GM18526 (cell line): ENCODE measurements around the gene APPBP2.

Experiments
- POLR2A ChIP-seq: IDR thresholded peaks from 3 replicates; pipeline ENCODE4 v1.6.1; 2011; ENCODE audit not compliant: insufficient read length; ENCODE audit errors: extremely low read depth

Gene APPBP2

DNA sequence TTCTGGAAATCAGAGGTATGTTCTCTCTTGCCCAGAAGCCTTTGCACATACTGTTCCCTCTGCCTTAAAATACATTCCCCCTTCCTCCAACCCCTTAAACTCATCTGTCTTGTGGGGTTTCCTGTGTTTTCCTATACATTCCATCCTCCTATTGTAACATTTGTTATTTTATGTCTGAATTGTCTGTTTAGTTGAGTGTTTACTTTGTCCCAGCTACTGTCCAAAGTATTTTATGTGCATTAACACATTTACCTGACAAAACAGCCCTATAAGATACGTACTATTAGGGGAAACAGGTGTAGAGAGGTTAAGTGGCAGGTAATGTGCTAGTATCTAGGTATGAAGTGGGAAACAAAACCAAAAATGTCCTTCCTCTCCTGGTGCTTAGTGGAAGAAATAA is 61.7 kb downstream of the APPBP2 start:
- no peak for TF ChIP-seq POLR2A

DNA sequence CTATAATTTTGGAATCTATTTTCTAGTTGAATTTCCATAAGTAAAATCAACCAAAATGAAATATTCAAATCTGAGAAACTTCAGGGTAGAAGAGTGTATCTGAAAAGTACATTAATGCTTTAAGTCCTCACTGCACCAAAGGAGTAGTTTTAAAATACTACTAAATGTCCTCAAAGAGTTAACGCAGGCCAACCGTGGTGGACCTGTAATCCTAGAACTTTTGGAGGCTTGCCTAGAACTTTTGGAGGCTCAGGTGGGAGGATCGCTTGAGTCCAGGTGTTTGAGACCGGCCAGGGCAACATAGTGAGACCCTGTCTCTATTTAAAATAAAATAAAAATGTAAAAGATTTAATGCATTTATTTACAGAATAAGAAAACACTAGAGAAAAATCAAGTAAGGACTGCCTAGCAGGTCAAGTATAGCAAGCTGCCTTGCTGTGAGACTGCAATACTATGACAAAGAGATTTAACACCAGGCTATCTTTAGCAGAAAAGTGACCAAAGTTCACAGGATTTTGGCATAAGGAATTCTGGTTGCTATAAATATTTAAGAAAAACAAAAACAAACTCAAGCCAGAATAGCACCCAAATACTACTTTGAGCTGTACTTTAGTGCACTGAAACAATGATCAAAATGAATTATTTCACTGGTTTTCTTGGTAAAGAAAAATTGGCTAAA is 62.7 kb downstream of the APPBP2 start:
- TF ChIP-seq POLR2A = no peak

DNA sequence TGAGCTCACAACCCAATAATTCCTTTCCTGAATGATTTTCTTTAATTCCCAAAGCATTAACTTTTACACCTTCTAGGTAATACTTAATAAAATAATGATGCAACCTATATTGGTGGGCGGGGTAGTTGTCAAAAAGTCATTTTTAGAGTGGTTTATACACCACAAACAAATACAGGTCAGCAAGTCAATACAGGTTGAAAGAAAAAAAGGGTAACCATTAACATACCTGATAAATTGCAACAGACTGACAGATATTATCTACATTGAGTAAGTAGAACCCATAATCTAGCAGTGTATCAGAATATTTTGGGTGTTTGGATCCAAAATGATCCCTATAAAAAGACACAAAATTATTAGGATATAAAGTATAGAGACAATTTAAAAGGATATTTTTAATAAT is 64.5 kb downstream of the APPBP2 start:
- no peak for TF ChIP-seq POLR2A

DNA sequence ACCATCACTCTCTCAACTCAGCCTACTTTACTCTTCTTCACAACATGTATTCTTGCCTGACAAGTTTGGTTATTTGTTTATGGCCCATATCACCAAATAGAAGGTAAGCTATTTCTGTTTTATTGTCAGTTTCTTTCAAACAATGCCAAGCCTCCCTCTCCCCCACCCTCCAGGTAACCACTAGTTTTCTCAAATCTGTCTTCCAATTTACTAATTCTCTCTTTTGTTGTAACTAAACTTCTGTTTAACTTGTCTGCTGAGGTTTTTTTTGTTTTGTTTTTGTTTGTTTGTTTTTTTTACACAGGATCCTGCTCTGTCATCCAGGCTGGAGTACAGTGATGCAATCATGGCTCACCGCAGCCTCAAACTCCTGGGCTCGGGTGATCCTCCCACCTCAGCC is 68.9 kb downstream of the APPBP2 start:
- no peak for TF ChIP-seq POLR2A

DNA sequence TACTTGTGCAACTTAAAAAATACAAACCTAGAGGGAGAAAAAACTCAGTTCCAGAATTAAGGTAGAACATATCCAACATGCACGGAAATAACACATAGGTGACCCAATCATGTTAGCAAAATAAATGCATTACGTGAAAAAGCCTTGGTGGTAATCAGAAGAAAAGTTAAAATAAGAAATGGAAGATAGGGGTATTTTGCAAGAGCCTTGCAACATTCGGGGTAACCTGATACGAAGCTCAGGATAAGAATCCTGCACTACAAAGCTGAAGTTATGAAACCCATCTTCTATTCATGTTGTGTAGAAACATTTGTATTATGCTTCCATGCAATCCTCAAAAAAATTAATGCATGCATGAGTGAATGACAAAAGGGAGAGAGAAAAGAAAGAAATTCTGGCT is 70.7 kb downstream of the APPBP2 start:
- no peak for TF ChIP-seq POLR2A

DNA sequence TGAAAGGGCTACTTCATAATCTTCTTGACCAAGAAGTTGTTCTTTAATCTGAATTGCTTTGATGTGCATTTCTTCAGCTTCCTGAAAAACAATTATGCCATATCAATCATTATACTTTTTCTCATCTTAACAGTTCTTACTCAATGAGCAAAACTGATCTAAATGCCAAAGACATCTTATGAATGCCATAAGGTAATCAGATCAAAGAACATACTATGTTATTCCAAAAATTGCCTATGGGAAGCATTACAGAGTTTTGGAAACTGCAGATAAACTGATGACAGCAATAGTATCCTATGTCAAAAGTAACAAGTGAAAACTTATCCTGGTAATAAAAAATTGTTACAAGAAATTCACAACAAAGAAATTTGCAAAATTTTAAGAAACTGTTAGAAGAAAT is 74.1 kb downstream of the APPBP2 start:
- no peak for TF ChIP-seq POLR2A

DNA sequence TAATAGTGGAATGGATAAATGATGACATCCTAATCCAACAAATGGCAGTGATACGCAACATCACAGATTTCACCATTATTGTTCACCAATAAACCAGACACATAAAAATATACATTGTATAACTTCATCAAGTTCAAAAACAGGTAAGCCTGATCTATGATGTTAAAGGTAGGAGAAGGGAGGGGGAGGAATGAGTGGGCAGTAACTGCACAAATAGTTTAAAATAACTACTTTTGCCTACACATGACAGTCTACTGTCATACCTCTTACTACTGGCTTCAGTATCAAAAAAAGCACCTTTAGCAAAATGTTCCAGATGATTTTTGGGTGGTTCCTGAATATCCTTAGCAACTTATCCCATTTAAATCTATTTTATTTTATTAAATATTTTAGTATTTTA is 75.0 kb downstream of the APPBP2 start:
- TF ChIP-seq POLR2A = no peak

DNA sequence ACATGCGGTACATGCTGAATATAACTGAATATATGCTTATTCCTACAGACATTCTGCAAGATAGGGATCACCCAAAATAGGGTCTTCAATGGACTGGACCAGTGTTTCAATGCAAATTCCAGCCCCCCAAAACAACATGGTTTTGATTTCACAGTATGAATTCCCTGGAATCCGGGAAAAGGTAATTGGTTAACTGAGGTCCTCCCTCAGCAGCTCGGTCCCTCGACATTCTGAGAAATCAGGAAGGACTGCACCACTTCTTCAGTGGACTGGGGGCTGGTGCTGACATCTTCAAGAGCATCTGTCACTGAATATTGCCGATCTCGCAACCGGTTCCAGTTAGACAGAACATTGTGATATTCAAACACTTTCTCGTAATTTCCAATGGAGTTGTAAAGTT is 78.7 kb downstream of the APPBP2 start:
- no peak for TF ChIP-seq POLR2A

DNA sequence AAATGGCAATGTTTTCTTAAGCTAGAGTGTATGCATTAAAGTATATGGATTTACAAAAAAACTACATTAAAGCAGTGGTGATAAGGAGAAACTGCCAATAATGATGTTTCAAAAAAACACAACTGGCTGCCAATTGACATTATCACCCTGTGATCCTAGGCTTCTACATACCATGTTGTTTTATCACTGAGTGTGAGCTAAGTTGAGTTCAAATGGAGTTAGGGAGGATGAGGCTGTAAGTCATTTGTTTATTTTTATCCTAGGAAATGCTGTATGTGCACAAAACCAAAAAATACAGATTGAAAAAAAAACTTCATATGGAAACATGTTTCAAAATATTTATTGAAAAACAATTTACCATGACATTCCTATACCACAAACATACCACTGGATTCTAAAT is 80.9 kb downstream of the APPBP2 start:
- TF ChIP-seq POLR2A = no peak

DNA sequence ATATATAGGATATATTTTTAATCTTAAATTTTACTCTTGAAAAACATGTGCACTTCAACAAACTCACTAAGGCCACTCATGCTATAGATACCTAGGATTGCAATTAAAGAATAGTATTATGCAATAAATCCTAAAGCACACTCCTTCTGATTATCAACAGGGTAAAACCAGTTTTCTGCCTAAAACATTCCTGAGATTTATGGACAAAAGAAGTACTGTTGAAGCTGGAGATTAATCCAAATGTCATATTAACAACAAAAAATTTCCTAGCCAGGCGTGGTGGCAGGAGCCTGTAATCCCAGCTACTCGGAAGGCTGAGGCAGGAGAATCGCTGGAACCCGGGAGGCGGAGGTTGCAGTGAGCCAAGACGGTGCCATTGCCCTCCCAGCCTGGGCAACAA is 82.3 kb downstream of the APPBP2 start:
- no peak for TF ChIP-seq POLR2A

DNA sequence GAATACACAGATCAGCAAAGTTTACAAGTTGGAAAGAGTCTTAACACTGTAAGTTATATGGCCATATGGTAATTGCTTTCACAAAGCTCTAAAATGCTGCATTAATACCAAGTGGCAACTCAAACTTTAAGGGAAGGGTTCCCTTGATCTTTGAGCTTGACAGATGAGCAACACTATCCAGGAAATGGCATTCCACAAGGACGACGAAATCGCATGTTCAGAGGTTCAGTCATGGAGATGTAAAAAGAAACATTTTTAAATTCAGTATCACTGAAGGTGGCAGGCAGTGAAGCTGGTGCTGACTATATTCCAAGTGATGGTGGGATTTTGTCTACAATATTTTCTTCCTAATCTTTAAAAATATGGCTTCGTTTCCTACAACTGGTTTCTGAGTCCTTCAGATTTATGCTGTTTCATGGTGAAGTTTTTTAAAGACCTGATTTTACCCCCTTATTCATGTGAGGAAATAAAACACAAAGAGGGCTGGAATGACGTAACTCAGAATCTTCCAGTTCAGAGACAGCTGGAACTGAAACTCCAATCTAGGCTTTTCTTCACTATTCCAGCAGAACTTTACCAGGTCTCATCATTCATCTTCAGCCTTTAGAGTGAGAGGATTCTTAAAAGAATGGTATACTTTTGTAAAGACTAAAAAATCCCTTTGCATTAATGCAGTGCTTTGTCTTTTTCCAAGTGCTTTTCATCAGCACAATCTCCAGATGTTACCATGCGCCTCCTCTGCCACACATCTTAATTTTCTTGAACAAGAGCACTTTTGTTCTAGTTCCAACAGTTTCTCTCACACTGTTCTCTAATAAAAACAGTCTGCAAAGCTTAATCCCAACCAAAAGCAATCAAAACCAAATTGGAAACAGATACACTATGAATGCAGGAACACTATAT is 83.5 kb downstream of the APPBP2 start:
- TF ChIP-seq POLR2A = no peak

DNA sequence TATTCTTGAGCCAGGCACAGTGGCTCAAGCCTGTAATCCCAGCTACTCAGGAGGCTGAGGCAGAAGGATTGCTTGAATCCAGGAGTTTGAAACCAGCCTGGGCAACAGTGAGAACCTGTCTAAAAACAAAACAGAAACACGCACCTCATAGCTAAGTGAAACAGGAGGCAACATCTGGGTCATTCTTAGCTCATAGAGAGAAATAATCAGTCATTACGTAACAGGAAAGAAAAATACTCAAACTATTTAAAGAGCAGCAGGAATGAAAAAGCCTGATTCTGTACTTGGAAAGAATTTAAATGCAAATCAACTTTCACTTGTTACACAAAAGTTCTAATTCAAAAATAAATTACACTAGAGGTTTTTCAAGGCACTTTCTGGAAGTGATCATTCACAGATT is 86.5 kb downstream of the APPBP2 start:
- no peak for TF ChIP-seq POLR2A

DNA sequence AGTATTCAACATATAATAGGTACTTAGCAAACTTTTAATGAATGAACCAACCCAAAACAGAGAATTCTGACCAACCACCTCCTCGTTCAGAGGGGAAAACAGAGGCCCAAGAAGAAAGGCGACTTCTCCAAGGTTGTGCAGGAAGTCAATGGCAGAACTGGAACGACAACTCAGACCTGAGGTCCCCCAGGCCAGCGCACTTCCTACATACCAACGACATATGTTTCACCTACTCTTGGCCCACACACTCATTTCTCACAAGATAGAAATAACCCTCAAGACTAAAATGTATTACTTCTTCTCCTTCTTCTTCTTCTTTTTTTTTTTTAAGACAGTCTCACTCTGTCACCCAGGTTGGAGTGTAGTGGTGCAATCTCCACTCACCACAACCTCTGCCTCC is 89.4 kb downstream of the APPBP2 start:
- TF ChIP-seq POLR2A = no peak

DNA sequence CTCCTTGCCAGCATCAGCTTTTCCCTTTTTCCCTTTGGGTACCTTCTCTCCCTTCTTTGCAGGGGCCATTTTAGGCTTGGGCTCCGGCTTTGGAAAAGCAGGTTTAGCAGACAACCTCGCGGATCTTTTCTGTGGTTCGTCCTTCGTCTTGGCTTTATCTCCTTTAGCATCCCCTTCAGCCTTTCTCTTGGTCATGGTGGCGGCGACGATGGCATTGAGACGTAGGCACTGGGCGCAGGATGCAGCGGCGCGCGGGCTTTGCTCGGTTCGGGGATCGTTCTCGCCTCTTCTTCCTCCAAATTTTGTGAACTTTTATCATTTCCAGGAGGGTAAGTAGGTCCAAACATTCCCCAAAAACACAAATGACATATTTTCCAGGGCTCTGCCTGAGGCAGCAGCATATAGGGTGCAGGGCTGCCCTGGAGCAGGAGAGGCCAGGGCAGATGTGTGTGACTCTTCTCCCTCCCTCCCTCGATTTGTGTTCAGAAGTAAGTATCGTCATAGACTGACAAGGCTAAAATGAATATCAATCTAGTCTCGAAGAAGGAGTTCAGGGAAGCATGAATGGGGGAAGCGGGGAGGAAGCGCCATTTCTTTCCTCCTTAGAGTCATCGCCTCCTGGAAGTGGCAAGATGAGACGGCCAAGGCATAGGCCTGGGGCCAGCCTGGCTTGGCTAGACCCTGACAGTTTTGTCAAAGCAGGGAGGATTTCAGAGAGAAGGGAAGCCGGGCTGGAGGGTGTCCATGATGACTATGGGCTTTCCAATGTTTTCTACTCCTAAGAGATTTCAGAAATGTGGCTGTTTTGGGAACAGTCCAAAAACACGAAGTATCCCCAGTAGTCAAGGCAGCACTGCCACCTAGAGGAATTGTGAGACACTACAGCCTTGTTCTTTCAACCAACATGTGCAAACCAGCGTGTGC is 90.5 kb downstream of the APPBP2 start:
- no peak for TF ChIP-seq POLR2A

DNA sequence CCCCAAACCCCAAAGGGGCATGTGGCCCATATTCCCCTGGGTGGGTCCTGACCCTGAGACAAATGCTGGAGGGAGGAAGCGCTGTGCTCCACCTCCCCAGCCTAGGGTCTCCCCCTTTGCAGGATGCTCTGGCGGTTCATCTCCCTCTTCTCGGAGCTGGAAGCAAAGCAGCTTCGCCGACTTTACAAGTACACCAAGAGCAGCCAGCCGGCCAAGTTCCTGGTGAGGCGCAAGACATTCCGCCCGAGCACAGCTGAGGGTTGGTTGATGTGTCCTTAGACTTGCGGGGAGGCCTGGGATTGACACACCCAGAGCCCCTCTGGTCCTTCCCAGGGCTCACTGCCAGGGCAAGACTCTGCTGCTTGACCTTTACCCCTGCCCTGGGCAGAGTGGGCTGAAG is 99.4 kb downstream of the APPBP2 start:
- no peak for TF ChIP-seq POLR2A
